ENCODE results near the gene CALD1.

DNA sequence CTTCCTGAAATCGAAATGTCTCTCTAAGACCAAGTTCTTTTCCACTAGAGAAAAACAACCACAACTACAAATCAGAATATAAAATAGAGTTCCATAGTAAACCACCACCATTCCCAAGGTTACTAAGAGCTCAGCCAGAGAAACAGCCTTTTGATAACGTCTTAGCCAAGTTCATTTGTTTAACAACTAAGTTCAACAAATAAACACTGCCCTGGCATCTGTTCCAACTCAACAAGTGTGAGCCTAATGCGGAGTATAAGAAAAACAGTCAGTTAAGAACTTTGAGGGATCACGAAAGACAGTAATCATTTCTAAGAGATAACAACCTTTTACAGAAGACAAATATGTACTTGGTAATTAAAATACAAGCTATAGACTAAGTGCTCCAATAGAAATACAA, 77.3 kb downstream of the CALD1 start:
- no peak for TF ChIP-seq POLR2AphosphoS5 (IDR thresholded peaks at IDR 0.05; ENCODE audit: low read depth, low read length)
- no peak for TF ChIP-seq POLR2A (IDR thresholded peaks at IDR 0.05; ENCODE audit: low read depth, low read length)
- no peak for TF ChIP-seq TAF1 (IDR thresholded peaks at IDR 0.05; ENCODE audit: low read depth, low read length)
- no peak for TF ChIP-seq SPI1 (IDR thresholded peaks at IDR 0.05; ENCODE audit: low read depth, low read length)
- TF ChIP-seq PAX5 (IDR thresholded peaks at IDR 0.05; ENCODE audit: insufficient read depth, low read length, severe bottlenecking), result no peak

Data from GM12891 (cell line).